H1 (cell line): ENCODE results near the gene SLC35D3. TPM values are rescaled to one million over a fixed set of nuclear protein-coding genes. Genes with fewer than 3 reads are reported as not detected.

Experiments
- CTCF ChIA-PET: fragments of 300-600 bp; sonication (Branson Sonifier 250); formaldehyde crosslinking; loops from one replicate; lab custom pipeline; 2021; ENCODE audit not compliant: partially characterized antibody; lab: Charles Lee
- POLR2A ChIA-PET: fragments of 300-600 bp; sonication (Branson Sonifier 250); formaldehyde crosslinking; loops from one replicate; lab custom pipeline; 2021; ENCODE audit warnings: inconsistent platforms; ENCODE audit not compliant: partially characterized antibody; lab: Charles Lee
- DNase-seq, 2 experiments: peaks; one replicate each; pipeline versions ENCODE4 v3.0.0 to v3.0.0-alpha.2; 2010 to 2022; ENCODE audit warnings: low spot score in 2 of 2, low read depth in 1 of 2, mixed read lengths in 1 of 2
- FAIRE-seq: peaks from 2 replicates; lab custom pipeline; 2011; peaks lifted over from hg19 to GRCh38; lab: Jason Lieb, UNC
- H2AFZ ChIP-seq: 2 replicates; pipeline ENCODE4 v1.8.1; 2012; ENCODE audit warnings: low read length, inconsistent platforms
- H2AK5ac ChIP-seq: 2 replicates; pipeline ENCODE4 v1.6.1; 2013; ENCODE audit warnings: low read depth, low read length
- H2BK120ac ChIP-seq: replicated peaks from 2 replicates; pipeline ENCODE3; 2013; ENCODE audit warnings: low read depth, low read length, inconsistent platforms
- H2BK12ac ChIP-seq: 2 replicates; pipeline ENCODE4 v1.6.1; 2013; ENCODE audit warnings: low read depth, low read length
- H2BK15ac ChIP-seq: 2 replicates; pipeline ENCODE4 v1.6.1; 2013; ENCODE audit warnings: low read length
- H2BK20ac ChIP-seq: 2 replicates; pipeline ENCODE4 v1.6.1; 2013; ENCODE audit warnings: low read length
- H2BK5ac ChIP-seq: 2 replicates; pipeline ENCODE4 v1.6.1; 2013; ENCODE audit warnings: low read depth, low read length
- H3K14ac ChIP-seq: 2 replicates; pipeline ENCODE4 v1.6.1; 2013; ENCODE audit warnings: inconsistent platforms; ENCODE audit not compliant: insufficient read length
- H3K18ac ChIP-seq: 2 replicates; pipeline ENCODE4 v1.6.1; 2013; ENCODE audit warnings: low read length; ENCODE audit errors: extremely low read depth
- H3K23ac ChIP-seq: 2 replicates; pipeline ENCODE4 v1.6.1; 2013; ENCODE audit warnings: inconsistent platforms; ENCODE audit not compliant: insufficient read length
- H3K23me2 ChIP-seq: 2 replicates; pipeline ENCODE4 v1.6.1; 2013; ENCODE audit warnings: low read depth, low read length
- H3K27ac ChIP-seq: 2 replicates; pipeline ENCODE4 v1.6.1; 2011; ENCODE audit warnings: low read depth, low read length, inconsistent platforms
- H3K27me3 ChIP-seq, 4 experiments: replicated peaks in 1 of 4; 1 replicate in 1 of 4; 2 replicates in 3 of 4; pipeline versions ENCODE4 v1.6.1 to v1.8.1; 2011 to 2013; ENCODE audit warnings: low read length in 3 of 4, mild to moderate bottlenecking in 3 of 4, inconsistent platforms in 2 of 4, mixed read lengths in 2 of 4, moderate library complexity in 1 of 4; ENCODE audit not compliant: control insufficient read depth in 3 of 4, insufficient read depth in 3 of 4; ENCODE audit errors: extremely low read depth in 1 of 4
- H3K36me3 ChIP-seq, 4 experiments: 2 replicates each; pipeline versions ENCODE4 v1.6.1 to v1.8.1; 2011 to 2013; ENCODE audit warnings: mild to moderate bottlenecking in 4 of 4, low read length in 3 of 4, moderate library complexity in 2 of 4, control low read depth in 1 of 4, inconsistent platforms in 1 of 4; ENCODE audit not compliant: insufficient read depth in 4 of 4, control insufficient read depth in 2 of 4
- H3K4ac ChIP-seq: replicated peaks from 2 replicates; pipeline ENCODE3; 2013; ENCODE audit warnings: low read length, low read depth, mixed read lengths, inconsistent platforms; ENCODE audit not compliant: insufficient read length
- H3K4me1 ChIP-seq, 4 experiments: replicated peaks in 1 of 4; 1 replicate in 1 of 4; 2 replicates in 3 of 4; pipeline versions ENCODE4 v1.6.1 to v1.8.1; 2011 to 2013; ENCODE audit warnings: low read length in 3 of 4, inconsistent platforms in 2 of 4, mixed read lengths in 1 of 4; ENCODE audit not compliant: insufficient read depth in 4 of 4, control insufficient read depth in 3 of 4
- H3K4me2 ChIP-seq, 2 experiments: 2 replicates each; pipeline versions ENCODE4 v1.6.1 to v1.8.1; 2011 to 2013; ENCODE audit warnings: low read depth in 2 of 2, low read length in 2 of 2, control low read depth in 1 of 2, inconsistent platforms in 1 of 2, mild to moderate bottlenecking in 1 of 2; ENCODE audit not compliant: insufficient read depth in 1 of 2
- H3K4me3 ChIP-seq, 4 experiments: fragments of 200-600, 300-600 bp in 1 of 4; sonication (generic), shearing (Covaris generic), sonication (Bioruptor Twin) in 1 of 4; 2 replicates each; pipeline versions ENCODE4 v1.5.1 to v1.8.1; 2011 to 2016; ENCODE audit warnings: low read length in 4 of 4, low read depth in 3 of 4, control low read depth in 2 of 4, inconsistent platforms in 2 of 4, mild to moderate bottlenecking in 2 of 4, mixed read lengths in 1 of 4, moderate library complexity in 1 of 4; ENCODE audit not compliant: insufficient read depth in 2 of 4; ENCODE audit errors: extremely low read depth in 1 of 4
- H3K56ac ChIP-seq: replicated peaks from 2 replicates; pipeline ENCODE3; 2013; ENCODE audit warnings: low read depth, mild to moderate bottlenecking, mixed read lengths, low read length, inconsistent platforms; ENCODE audit not compliant: insufficient read length
- H3K79me1 ChIP-seq: 2 replicates; pipeline ENCODE4 v1.6.1; 2013; ENCODE audit warnings: low read depth, low read length, control low read depth
- H3K79me2 ChIP-seq, 2 experiments: 2 replicates each; pipeline versions ENCODE4 v1.6.1 to v1.8.1; 2012 to 2013; ENCODE audit warnings: low read length in 2 of 2, mild to moderate bottlenecking in 2 of 2, inconsistent platforms in 1 of 2; ENCODE audit not compliant: insufficient read depth in 2 of 2, control insufficient read depth in 1 of 2
- H3K9ac ChIP-seq, 4 experiments: replicated peaks in 1 of 4; 1 replicate in 1 of 4; 2 replicates in 3 of 4; pipeline versions ENCODE4 v1.6.1 to v1.8.1; 2011 to 2013; ENCODE audit warnings: low read depth in 3 of 4, low read length in 3 of 4, control low read depth in 2 of 4, mild to moderate bottlenecking in 2 of 4, moderate library complexity in 2 of 4, inconsistent platforms in 1 of 4; ENCODE audit errors: extremely low read depth in 1 of 4
- H3K9me3 ChIP-seq, 2 experiments: 2 replicates each; pipeline versions ENCODE4 v1.6.1 to v1.8.1; 2012 to 2013; ENCODE audit warnings: mild to moderate bottlenecking in 2 of 2, moderate library complexity in 2 of 2, control low read depth in 1 of 2, inconsistent platforms in 1 of 2, low read depth in 1 of 2, low read length in 1 of 2, mixed read lengths in 1 of 2; ENCODE audit not compliant: insufficient read depth in 2 of 2
- H4K20me1 ChIP-seq, 2 experiments: replicated peaks in 1 of 2; 2 replicates each; pipeline versions ENCODE3 to v1.8.1; 2011 to 2013; ENCODE audit warnings: inconsistent platforms in 2 of 2, low read length in 2 of 2, mild to moderate bottlenecking in 1 of 2; ENCODE audit not compliant: insufficient read depth in 2 of 2, control insufficient read depth in 1 of 2
- H4K5ac ChIP-seq: 2 replicates; pipeline ENCODE4 v1.6.1; 2013; ENCODE audit warnings: low read length, low read depth, mixed read lengths, inconsistent platforms; ENCODE audit not compliant: insufficient read length
- H4K8ac ChIP-seq: 2 replicates; pipeline ENCODE4 v1.8.0; 2013; ENCODE audit warnings: mild to moderate bottlenecking, moderate library complexity, low read length, inconsistent platforms; ENCODE audit not compliant: insufficient read depth; ENCODE audit errors: extremely low read depth
- H4K91ac ChIP-seq: replicated peaks from 2 replicates; pipeline ENCODE3; 2013; ENCODE audit warnings: low read length, mixed read lengths, inconsistent platforms; ENCODE audit not compliant: insufficient read length
- BRCA1 ChIP-seq: IDR thresholded peaks from 2 replicates; pipeline ENCODE4 v1.6.1; 2012; ENCODE audit warnings: low read depth, low read length, improper control_type of control experiment
- CHD2 ChIP-seq: IDR thresholded peaks from 2 replicates; pipeline ENCODE4 v1.6.1; 2012; ENCODE audit warnings: low read length, improper control_type of control experiment
- EGR1 ChIP-seq: IDR thresholded peaks from 2 replicates; pipeline ENCODE4 v1.6.1; 2011; ENCODE audit warnings: low read depth, low read length, borderline replicate concordance
- EZH2 ChIP-seq: fragments of 200-600 bp; sonication (generic); IDR thresholded peaks from 2 replicates; pipeline ENCODE4 v1.7.1; 2012; ENCODE audit warnings: low read depth, mild to moderate bottlenecking, moderate library complexity, low read length, inconsistent platforms; ENCODE audit not compliant: severe bottlenecking
- TAF1 ChIP-seq: IDR thresholded peaks from 2 replicates; pipeline ENCODE4 v1.6.1; 2011; ENCODE audit warnings: mild to moderate bottlenecking, low read depth, low read length
- TCF12 ChIP-seq: IDR thresholded peaks from 2 replicates; pipeline ENCODE4 v1.6.1; 2011; ENCODE audit warnings: low read depth, mild to moderate bottlenecking, low read length
- WGBS, 2 experiments: shearing (Covaris generic) in 1 of 2; methylation state at CpG; one replicate each; pipeline versions ENCODE4 v1.1.6 to v1.1.7; 2013 to 2015; ENCODE audit warnings: low lambda C conversion rate in 2 of 2, mixed read lengths in 2 of 2, inconsistent platforms in 1 of 2, low coverage in 1 of 2, missing lambda C conversion rate in 1 of 2; ENCODE audit not compliant: insufficient replicate concordance in 2 of 2, insufficient coverage in 1 of 2, insufficient read length in 1 of 2; ENCODE audit errors: extremely low coverage in 1 of 2, missing lambda C conversion rate in 1 of 2; 5-methylcytosine and 5-hydroxymethylcytosine counted together
- polyA plus RNA-seq, 7 experiments: library from polyadenylated mRNA; depleted of rRNA in 3 of 7; stranded (reverse) in 5 of 7; unstranded in 2 of 7; fragments of >200 nt in 5 of 7; fragments of 200-250 nt in 2 of 7; gene quantifications; 1 replicate in 5 of 7; 2 replicates in 1 of 7; 4 replicates in 1 of 7; pipeline versions ENCODE4 v1.2.1 to v1.2.3, GENCODE V29; 2011 to 2013; ENCODE audit warnings: missing spikeins in 2 of 7, mixed read lengths in 2 of 7
- total RNA-seq: library from RNA; stranded (reverse); fragmentation: NEBNext Ultra II Directional; extraction: Animal tissue kit (Norgen Biotek cat#: 25700); gene quantifications from 2 replicates; pipeline ENCODE4 v1.2.1, GENCODE V29; 2021

Gene SLC35D3
- total and polyA plus RNA-seq, 2 of the 8 experiments (the other 6 are each of a cell fraction or from before 2014, with no cell fraction given), result 0.27 to 0.39 TPM

GRCh38 chr6:136945711-136946121 is 23.6 kb downstream of the SLC35D3 start:
- Histone ChIP-seq H4K5ac (no peak overlapping the region), H3K18ac (no peak overlapping the region), H2BK15ac (no peak overlapping the region), H3K4me2 (no peak overlapping the region), H3K23me2 (no peaks in the 10 kb centered on the region), H3K36me3 (no peaks in the 10 kb centered on the region), H4K91ac (no peak overlapping the region), H3K56ac (no peak overlapping the region), H2BK120ac (no peak overlapping the region), H4K8ac (no peak overlapping the region), H3K9me3 (0 out of 4 replicates have a peak, but pooled peaks cover 0 to 2% of the 10 kb centered on the region in 2 experiments), H3K4ac (no peak overlapping the region), H3K9ac (no peak overlapping the region), H2BK20ac (no peak overlapping the region), H2BK5ac (no peak overlapping the region), H3K4me3 (no peak overlapping the region), H2AFZ (no peak overlapping the region), H2BK12ac (no peak overlapping the region), H3K27me3 (no peaks in the 10 kb centered on the region), H3K23ac (no peak overlapping the region), H3K79me1 (no peaks in the 10 kb centered on the region), H3K27ac (no peak overlapping the region), H2AK5ac (no peak overlapping the region), H3K4me1 (no peaks in the 10 kb centered on the region; a peak in 1 of 7 replicates), H3K79me2 (no peaks in the 10 kb centered on the region), H4K20me1 (no peaks in the 10 kb centered on the region), H3K14ac (no peak overlapping the region)
- TF ChIP-seq BRCA1 (no peak), TAF1 (no peak), EGR1 (no peak), EZH2 (no peak), TCF12 (no peak), CHD2 (no peak)
- CTCF ChIA-PET, result interaction anchor here (0.5 to 1.2 kb wide), 4 partner anchors 14 to 897 kb away, joined by 3 read pairs; no protein-coding TSS in a partner anchor
- 97% methylated on average over 4 of the region's 4 CpGs; no CpG with 5 or more reads in 1 of the 2 experiments for WGBS, 2 experiments
- DNase-seq (no peak), FAIRE-seq (no peak)
- POLR2A ChIA-PET, result interaction anchor here (4.5 kb wide), 1 partner anchor 12 kb away, joined by 23 read pairs; no protein-coding TSS in a partner anchor
